SHP77 (cell line): Measurements from ENCODE around the gene NXNL1.

Experiments used
- DNase-seq, 2 experiments: peaks; one replicate each; lab custom pipeline; 2025; lab: John Stamatoyannopoulos, UW

Gene NXNL1

GRCh38 chr19:17455308-17456123 is 5.2 kb downstream of the NXNL1 start:
- DNase-seq = no peak

- no peak for DNase-seq
Measured at GRCh38 chr19:17454576-17455071, 6.1 kb downstream of the NXNL1 start.

GRCh38 chr19:17451820-17452219 is 8.9 kb downstream of the NXNL1 start:
- no peak for DNase-seq

- DNase-seq = no peak
Measured at GRCh38 chr19:17450264-17451075, 10.3 kb downstream of the NXNL1 start.

- peak in 1 of 2 experiments; percentile 15 for DNase-seq
Measured at GRCh38 chr19:17448131-17448967, 12.4 kb downstream of the NXNL1 start, which contains the start of gene TMEM221. TMEM221 (minus strand) TSS chr19:17448668; CDS start chr19:17448462, 206 bp downstream.

- no peak for DNase-seq
Measured at GRCh38 chr19:17447704-17448130, 13.0 kb downstream of the NXNL1 start.

GRCh38 chr19:17445526-17446165 is 15.1 kb downstream of the NXNL1 start:
- DNase-seq = no peak

- no peak for DNase-seq
Measured at GRCh38 chr19:17441241-17442021, 19.3 kb downstream of the NXNL1 start.

- no peak for DNase-seq
Measured at GRCh38 chr19:17436874-17437267, 23.9 kb downstream of the NXNL1 start.

- no peak for DNase-seq
Measured at GRCh38 chr19:17436094-17436873, 24.4 kb downstream of the NXNL1 start.

- no peak for DNase-seq
Measured at GRCh38 chr19:17435218-17435617, 25.5 kb downstream of the NXNL1 start.

- DNase-seq = no peak
Measured at GRCh38 chr19:17431417-17431816, 29.3 kb downstream of the NXNL1 start.

- DNase-seq = no peak
Measured at GRCh38 chr19:17429641-17430113, 31.0 kb downstream of the NXNL1 start.

- peak in 1 of 2 experiments; percentile 22 for DNase-seq
Measured at GRCh38 chr19:17424743-17425365, 35.9 kb downstream of the NXNL1 start.

GRCh38 chr19:17423429-17424208 is 37.1 kb downstream of the NXNL1 start:
- DNase-seq = no peak

GRCh38 chr19:17421942-17422341 is 38.8 kb downstream of the NXNL1 start:
- DNase-seq = no peak

GRCh38 chr19:17420475-17420924 is 40.2 kb downstream of the NXNL1 start:
- peak; percentile 26 to 37 for DNase-seq
